Smooth muscle cell (in vitro differentiated cells): ENCODE measurements around the gene SMIM31. TPM values are rescaled to one million over a fixed set of nuclear protein-coding genes. Genes with fewer than 3 reads are reported as not detected.

ENCODE experiments used
- DNase-seq: peaks from one replicate; lab custom pipeline; 2025; ENCODE audit not compliant: unreplicated experiment; lab: John Stamatoyannopoulos, UW
- H2AFZ ChIP-seq: fragments of 200-600 bp; sonication (generic); 2 replicates; pipeline ENCODE4 v1.6.0; 2016; ENCODE audit warnings: antibody characterized with exemption, low read depth, mild to moderate bottlenecking
- H3F3A ChIP-seq: fragments of 200-600 bp; sonication (generic); 2 replicates; pipeline ENCODE4 v1.6.0; 2017; ENCODE audit warnings: antibody characterized with exemption, low read depth
- H3K27ac ChIP-seq: fragments of 200-600 bp; sonication (generic); 2 replicates; pipeline ENCODE4 v1.5.1; 2016; ENCODE audit warnings: low read depth, mild to moderate bottlenecking
- H3K27me3 ChIP-seq: fragments of 200-600 bp; sonication (generic); 2 replicates; pipeline ENCODE4 v1.6.1; 2016; ENCODE audit warnings: low read depth, mild to moderate bottlenecking
- H3K36me3 ChIP-seq: fragments of 200-600 bp; sonication (generic); 2 replicates; pipeline ENCODE4 v1.5.1; 2016; ENCODE audit warnings: low read depth
- H3K4me1 ChIP-seq: fragments of 200-600 bp; sonication (generic); 2 replicates; pipeline ENCODE4 v1.5.1; 2016; ENCODE audit warnings: low read depth
- H3K4me2 ChIP-seq: fragments of 200-600 bp; sonication (generic); 2 replicates; pipeline ENCODE4 v1.6.0; 2016; ENCODE audit warnings: mild to moderate bottlenecking
- H3K4me3 ChIP-seq: fragments of 200-600 bp; sonication (generic); 2 replicates; pipeline ENCODE4 v1.5.1; 2016; ENCODE audit warnings: mild to moderate bottlenecking
- H3K79me2 ChIP-seq: fragments of 200-600 bp; sonication (generic); 2 replicates; pipeline ENCODE4 v1.6.0; 2016; ENCODE audit warnings: low read depth, mild to moderate bottlenecking
- H3K9ac ChIP-seq: fragments of 200-600 bp; sonication (generic); 2 replicates; pipeline ENCODE4 v1.6.0; 2016; ENCODE audit warnings: low read depth
- H3K9me3 ChIP-seq: fragments of 200-600 bp; sonication (generic); replicated peaks from 2 replicates; pipeline ENCODE4 v1.5.1; 2016; ENCODE audit warnings: low read depth
- H4K20me1 ChIP-seq: fragments of 200-600 bp; sonication (generic); 2 replicates; pipeline ENCODE4 v1.6.0; 2016; ENCODE audit warnings: low read depth
- CTCF ChIP-seq: fragments of 200-600 bp; sonication (generic); IDR thresholded peaks from 2 replicates; pipeline ENCODE4 v1.5.1; 2017; ENCODE audit warnings: borderline replicate concordance, mild to moderate bottlenecking, antibody characterized with exemption; ENCODE audit not compliant: insufficient read depth, poor library complexity, severe bottlenecking
- WGBS: methylation state at CpG from one replicate; pipeline ENCODE4 v1.1.7; 2016; ENCODE audit warnings: low lambda C conversion rate; 5-methylcytosine and 5-hydroxymethylcytosine counted together
- polyA plus RNA-seq: library from polyadenylated mRNA; unstranded; fragments of >200 nt; fragmentation: Nextera tagmentation; extraction: Ambion mirVana; gene quantifications from 2 replicates; pipeline ENCODE4 v1.2.1, GENCODE V29; 2016
- total RNA-seq: library from RNA; depleted of rRNA; stranded (reverse); fragments of >200 nt; gene quantifications from 2 replicates; pipeline ENCODE4 v1.2.3, GENCODE V29; 2014

Gene SMIM31
- total and polyA plus RNA-seq, 2 experiments from 2014 or later, result not detected

GRCh38 chr4:164768516-164768915 is 14.6 kb downstream of the SMIM31 start:
- Histone ChIP-seq H3K4me1 (no peaks in the 10 kb centered on the region), H3F3A (no peaks in the 10 kb centered on the region), H3K9ac (no peak overlapping the region), H3K4me2 (no peak overlapping the region), H4K20me1 (no peaks in the 10 kb centered on the region), H3K36me3 (no peaks in the 10 kb centered on the region), H3K27ac (no peak overlapping the region), H3K9me3 (no peaks in the 10 kb centered on the region), H3K27me3 (no peaks in the 10 kb centered on the region), H3K4me3 (no peak overlapping the region), H2AFZ (peak overlapping the region; percentile 29), H3K79me2 (no peaks in the 10 kb centered on the region)
- 43% methylated on average over 5 of the region's 5 CpGs for WGBS
- TF ChIP-seq CTCF, result peak; percentile 55
- DNase-seq, result no peak

- no peak for TF ChIP-seq CTCF
- H3K4me2 ChIP-seq, result no peak overlapping the region
- no peaks in the 10 kb centered on the region for H3K36me3 ChIP-seq
- H3F3A ChIP-seq, result no peaks in the 10 kb centered on the region
- no peak overlapping the region for H2AFZ ChIP-seq
- no peak overlapping the region for H3K27ac ChIP-seq
- DNase-seq, result no peak
- no peaks in the 10 kb centered on the region for H3K4me1 ChIP-seq
- 82% methylated on average over 4 of the region's 4 CpGs for WGBS
- H3K9ac ChIP-seq, result no peak overlapping the region
- no peaks in the 10 kb centered on the region for H3K27me3 ChIP-seq
- no peaks in the 10 kb centered on the region for H3K9me3 ChIP-seq
- no peak overlapping the region for H3K4me3 ChIP-seq
- H3K79me2 ChIP-seq, result no peaks in the 10 kb centered on the region
- H4K20me1 ChIP-seq, result no peaks in the 10 kb centered on the region
Measured at GRCh38 chr4:164770010-164770724, 16.2 kb downstream of the SMIM31 start.

- no peak for TF ChIP-seq CTCF
- H3K27me3 ChIP-seq, result no peaks in the 10 kb centered on the region
- no peak overlapping the region for H3K4me3 ChIP-seq
- H4K20me1 ChIP-seq, result no peaks in the 10 kb centered on the region
- no peak overlapping the region for H3K4me2 ChIP-seq
- no peak overlapping the region for H3K27ac ChIP-seq
- no peak overlapping the region for H3K9ac ChIP-seq
- H3K36me3 ChIP-seq, result no peaks in the 10 kb centered on the region
- no peaks in the 10 kb centered on the region for H3F3A ChIP-seq
- no peaks in the 10 kb centered on the region for H3K79me2 ChIP-seq
- DNase-seq, result no peak
- peaks cover 7% of the 10 kb centered on the region for H3K4me1 ChIP-seq
- no peak overlapping the region for H2AFZ ChIP-seq
- 73% methylated on average over 5 of the region's 5 CpGs for WGBS
- no peaks in the 10 kb centered on the region for H3K9me3 ChIP-seq
Measured at GRCh38 chr4:164771088-164771487, 17.2 kb downstream of the SMIM31 start.

GRCh38 chr4:164772076-164772475 is 18.1 kb downstream of the SMIM31 start:
- Histone ChIP-seq H3K9me3 (no peaks in the 10 kb centered on the region), H4K20me1 (no peaks in the 10 kb centered on the region), H3K4me1 (peaks cover 7% of the 10 kb centered on the region), H3K4me3 (no peak overlapping the region), H3K9ac (no peak overlapping the region), H3F3A (no peaks in the 10 kb centered on the region), H3K36me3 (no peaks in the 10 kb centered on the region), H2AFZ (no peak overlapping the region), H3K27ac (no peak overlapping the region), H3K27me3 (no peaks in the 10 kb centered on the region), H3K79me2 (no peaks in the 10 kb centered on the region), H3K4me2 (no peak overlapping the region)
- no peak for TF ChIP-seq CTCF
- no peak for DNase-seq
- WGBS, result 83% methylated on average over 7 of the region's 7 CpGs
